Effector memory CD4-positive, alpha-beta T cell (primary cell): ENCODE measurements around the gene NOM1.

Source experiments
- DNase-seq, 3 donors: peaks; one replicate each; pipeline ENCODE4 v3.0.0-alpha.2; 2020
- H3K27ac ChIP-seq: 2 replicates; pipeline ENCODE4 v1.7.0; 2013; ENCODE audit warnings: mild to moderate bottlenecking, low read length, moderate library complexity; ENCODE audit not compliant: insufficient read depth, poor library complexity, severe bottlenecking
- H3K27me3 ChIP-seq: replicated peaks from 2 replicates; pipeline ENCODE4 v1.7.0; 2013; ENCODE audit warnings: mild to moderate bottlenecking, low read length; ENCODE audit not compliant: insufficient read depth, control insufficient read depth, poor library complexity, severe bottlenecking
- H3K36me3 ChIP-seq: 2 replicates; pipeline ENCODE4 v1.7.0; 2013; ENCODE audit warnings: mild to moderate bottlenecking, low read length, moderate library complexity; ENCODE audit not compliant: control insufficient read depth, insufficient read depth
- H3K4me1 ChIP-seq: 2 replicates; pipeline ENCODE4 v1.7.0; 2013; ENCODE audit warnings: low read length, mild to moderate bottlenecking; ENCODE audit not compliant: control insufficient read depth, insufficient read depth, poor library complexity, severe bottlenecking
- H3K4me3 ChIP-seq: 2 replicates; pipeline ENCODE4 v1.7.0; 2013; ENCODE audit warnings: low read length, low read depth, mild to moderate bottlenecking; ENCODE audit not compliant: insufficient read depth, poor library complexity, severe bottlenecking
- H3K9me3 ChIP-seq: 2 replicates; pipeline ENCODE4 v1.7.0; 2013; ENCODE audit warnings: mild to moderate bottlenecking, low read length, moderate library complexity; ENCODE audit not compliant: control insufficient read depth

The NOM1 gene

DNA sequence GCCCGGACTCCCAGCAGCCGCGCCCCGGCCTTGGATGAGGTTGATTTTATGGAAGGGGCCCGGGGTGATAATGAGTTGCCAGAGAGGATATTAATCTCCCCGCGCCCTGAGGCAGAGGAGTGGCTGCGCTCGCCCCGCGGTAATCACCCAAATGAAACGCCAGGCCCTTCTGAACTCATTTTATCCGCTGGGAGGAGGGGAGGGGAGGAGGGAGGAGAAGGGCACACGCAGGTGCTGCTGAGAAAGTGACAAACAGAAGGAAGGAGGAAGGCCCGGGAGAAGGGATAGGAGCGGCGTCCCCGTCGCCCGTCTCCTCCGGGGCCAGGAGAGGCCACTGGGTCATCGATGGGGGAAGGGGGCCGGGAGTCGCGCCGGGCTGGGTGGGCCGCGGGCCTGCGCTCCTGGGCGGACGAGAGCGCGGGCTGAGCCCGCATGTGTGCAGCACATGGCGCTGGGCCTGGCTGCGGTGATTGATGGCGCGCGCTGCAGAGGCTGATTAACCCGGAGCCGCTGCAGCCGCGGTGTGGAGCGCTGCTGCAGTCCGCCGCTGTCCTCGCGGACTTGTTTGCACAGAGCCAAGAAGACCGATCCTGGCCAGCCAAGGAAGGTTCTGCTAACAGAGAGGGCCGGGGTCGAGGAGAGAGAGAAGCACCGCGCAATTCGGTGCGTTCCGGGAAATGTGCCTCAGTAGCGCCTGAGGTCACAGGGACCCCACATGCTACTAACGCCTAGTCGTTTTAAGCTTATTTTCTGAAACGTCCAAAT lies 54.4 kb downstream of the NOM1 start:
- Histone ChIP-seq H3K27me3 (peaks cover 60% of the 10 kb centered on the region), H3K4me1 (peaks cover 20% of the 10 kb centered on the region), H3K4me3 (no peak overlapping the region), H3K36me3 (no peaks in the 10 kb centered on the region), H3K27ac (no peak overlapping the region), H3K9me3 (no peaks in the 10 kb centered on the region)
- DNase-seq = no peak

GRCh38 chr7:157004521-157005455 lies 55.3 kb downstream of the NOM1 start:
- Histone ChIP-seq H3K27ac (no peak overlapping the region), H3K4me3 (no peak overlapping the region), H3K36me3 (no peaks in the 10 kb centered on the region), H3K27me3 (peaks cover 55% of the 10 kb centered on the region), H3K9me3 (no peaks in the 10 kb centered on the region), H3K4me1 (peaks cover 20% of the 10 kb centered on the region)
- DNase-seq = no peak

DNA sequence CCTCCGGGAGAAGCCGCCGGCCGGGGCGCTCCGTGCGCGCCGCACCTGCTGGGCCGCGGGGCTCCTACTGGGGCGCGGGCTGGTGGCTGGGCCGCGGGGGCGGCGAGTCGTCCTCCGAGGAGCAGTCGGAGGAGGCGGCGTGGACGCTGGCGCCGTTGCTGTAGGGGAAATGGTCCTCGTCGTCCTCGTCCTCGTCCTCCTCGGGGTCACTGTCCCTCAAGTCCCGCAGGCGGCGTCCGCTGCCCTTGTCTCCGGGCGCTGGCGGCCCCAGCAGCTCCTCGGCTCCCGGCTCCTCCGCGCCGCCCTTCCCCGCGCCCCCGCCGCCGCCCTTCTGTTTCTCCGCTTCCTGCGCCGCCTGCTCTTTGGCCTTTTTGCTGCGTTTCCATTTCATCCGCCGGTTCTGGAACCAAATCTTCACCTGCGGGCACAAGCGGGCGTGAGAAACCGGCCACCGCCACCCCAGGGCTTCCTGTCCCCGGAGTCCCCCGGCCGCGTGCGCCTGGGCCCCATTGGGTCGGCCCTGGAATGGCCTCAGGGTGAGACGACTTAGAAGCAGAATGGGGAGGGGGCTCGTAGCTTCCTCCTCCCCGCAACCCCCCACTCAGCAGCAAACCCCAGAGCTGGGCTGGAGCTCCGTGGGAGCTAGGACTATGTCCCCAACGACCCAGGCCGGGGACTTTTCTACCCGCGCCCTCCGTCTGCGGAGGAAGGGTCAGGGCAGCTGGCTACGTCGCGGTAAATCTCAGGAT lies 56.1 kb downstream of the NOM1 start:
- Histone ChIP-seq H3K4me3 (peak overlapping the region; percentile 8), H3K36me3 (no peaks in the 10 kb centered on the region), H3K4me1 (peaks cover 20% of the 10 kb centered on the region)

DNA sequence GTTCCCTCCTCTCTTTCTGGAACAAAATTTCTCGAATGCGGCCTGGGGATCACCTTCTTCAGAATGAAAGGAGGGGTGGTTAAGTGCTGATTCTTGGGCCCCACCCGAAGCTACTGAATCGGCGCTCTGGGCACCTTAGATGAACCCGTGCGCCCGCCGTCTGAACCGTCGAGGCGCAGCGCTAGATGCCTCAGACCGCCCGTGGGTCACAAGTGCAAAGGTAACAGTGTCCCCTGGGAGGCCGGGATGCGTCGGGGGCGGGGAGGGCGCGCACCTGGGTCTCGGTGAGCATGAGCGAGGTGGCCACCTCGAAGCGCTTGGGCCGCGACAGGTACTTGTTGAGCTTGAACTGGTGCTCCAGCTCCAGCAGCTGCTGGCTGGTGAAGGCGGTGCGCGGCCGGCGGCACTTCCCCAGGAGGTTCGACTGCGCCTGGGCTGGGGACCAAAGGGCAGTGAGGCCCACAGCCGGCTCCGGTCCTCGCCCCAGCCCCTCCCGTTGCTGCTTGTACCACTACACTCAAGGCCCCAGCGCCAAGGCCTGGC lies 56.8 kb downstream of the NOM1 start:
- Histone ChIP-seq H3K27ac (no peak overlapping the region), H3K4me1 (peaks cover 25% of the 10 kb centered on the region), H3K4me3 (no peak overlapping the region), H3K9me3 (no peaks in the 10 kb centered on the region), H3K36me3 (no peaks in the 10 kb centered on the region), H3K27me3 (peaks cover 53% of the 10 kb centered on the region)
- no peak for DNase-seq

More for the DNA sequence above, 56.1 kb downstream of the NOM1 start:
- Histone ChIP-seq H3K27me3 (peaks cover 54% of the 10 kb centered on the region), H3K27ac (no peak overlapping the region), H3K9me3 (no peaks in the 10 kb centered on the region)
- no peak for DNase-seq

- Histone ChIP-seq H3K36me3 (no peaks in the 10 kb centered on the region), H3K4me3 (no peak overlapping the region), H3K9me3 (no peaks in the 10 kb centered on the region), H3K27ac (no peak overlapping the region), H3K4me1 (peaks cover 32% of the 10 kb centered on the region), H3K27me3 (peaks cover 57% of the 10 kb centered on the region)
- DNase-seq = no peak
These were observed 57.4 kb downstream of the NOM1 start for GRCh38 chr7:157006829-157007469.

- no peak overlapping the region for H3K4me3 ChIP-seq
- H3K27ac ChIP-seq = no peak overlapping the region
- H3K36me3 ChIP-seq = no peaks in the 10 kb centered on the region
- H3K9me3 ChIP-seq = no peaks in the 10 kb centered on the region
- H3K27me3 ChIP-seq = peaks cover 57% of the 10 kb centered on the region
- DNase-seq = no peak
- peaks cover 33% of the 10 kb centered on the region for H3K4me1 ChIP-seq
These were observed 58.1 kb downstream of the NOM1 start for GRCh38 chr7:157007470-157008066.

- Histone ChIP-seq H3K9me3 (no peaks in the 10 kb centered on the region), H3K4me3 (no peak overlapping the region), H3K27ac (no peak overlapping the region), H3K4me1 (peaks cover 33% of the 10 kb centered on the region), H3K27me3 (peaks cover 55% of the 10 kb centered on the region), H3K36me3 (no peaks in the 10 kb centered on the region)
- no peak for DNase-seq
These were observed 59.0 kb downstream of the NOM1 start for GRCh38 chr7:157008206-157009169.

GRCh38 chr7:157009170-157009777 lies 59.8 kb downstream of the NOM1 start:
- H3K36me3 ChIP-seq = no peaks in the 10 kb centered on the region
- H3K9me3 ChIP-seq = no peaks in the 10 kb centered on the region
- H3K27me3 ChIP-seq = peaks cover 54% of the 10 kb centered on the region
- peaks cover 30% of the 10 kb centered on the region for H3K4me1 ChIP-seq
- H3K27ac ChIP-seq = no peak overlapping the region
- H3K4me3 ChIP-seq = peak overlapping the region; percentile 12
- no peak for DNase-seq
